ENCODE measurements around the gene IQCK.

GRCh38 chr16:19741354-19741753 lies 23.3 kb downstream of the IQCK start:
- no peak for TF ChIP-seq CTCF (IDR thresholded peaks at IDR 0.05; ENCODE audit: poor library complexity)
- no peak for TF ChIP-seq EZH2phosphoT487 (IDR thresholded peaks at IDR 0.05; ENCODE audit: low read depth, severe bottlenecking, unreplicated experiment)
- TF ChIP-seq EZH2 (IDR thresholded peaks at IDR 0.05; ENCODE audit: borderline replicate concordance): no peak

Measured in hepatocyte (in vitro differentiated cells).